ENCODE results near the gene PGA4. TPM values are rescaled to one million over a fixed set of nuclear protein-coding genes. Genes with fewer than 3 reads are reported as not detected.
"Not testable (repeated sequence)": the region's sequence is repeated elsewhere in the genome, so short reads cannot be mapped to it uniquely, and the experiment has no call there.

The PGA4 gene
- total and polyA plus RNA-seq, 7 experiments from 2014 or later: 1.9 TPM; not detected in 6

DNA sequence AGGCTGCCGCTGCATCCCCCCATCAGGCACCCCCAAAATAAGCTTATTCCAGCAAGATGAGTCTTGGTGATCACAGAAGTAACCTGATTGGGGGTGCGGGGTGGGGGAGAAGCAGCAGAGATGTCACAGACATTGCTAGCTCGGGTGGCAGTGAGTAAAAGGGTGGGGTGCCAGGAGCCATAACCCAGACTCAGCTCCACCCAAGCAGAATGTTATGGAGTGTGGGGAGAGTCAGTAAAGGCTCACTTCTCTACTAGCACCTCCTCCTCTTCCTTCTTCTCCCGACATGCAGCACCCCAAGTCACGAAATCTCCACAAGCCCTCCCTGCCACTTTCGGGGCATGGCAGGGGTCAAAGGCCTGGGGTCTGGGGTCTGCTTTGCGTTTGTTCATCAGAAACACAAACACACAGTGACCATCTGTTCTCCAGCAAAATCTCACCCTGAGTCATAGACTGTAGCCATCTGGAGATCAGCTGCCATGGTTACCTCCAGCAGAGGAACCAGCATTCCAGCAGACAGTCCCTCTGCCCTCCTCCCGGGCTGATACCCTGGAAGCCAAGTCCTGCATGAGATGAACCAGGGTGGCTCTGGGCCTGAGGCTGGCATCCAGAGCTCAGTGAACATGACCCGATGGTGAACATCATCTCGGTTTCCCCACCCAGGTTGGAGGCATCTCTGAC is 4.5 kb downstream of the PGA4 start:
- CTCF ChIA-PET; ATAC-seq; H3K9me3 Mint-ChIP-seq; H3K27ac ChIP-seq (ENCODE audit: low read depth, low read length); DNase-seq; H3K9me3 ChIP-seq (ENCODE audit: control insufficient read depth in 2 of 3, low read length in 3 of 3); H3K36me3 ChIP-seq (ENCODE audit: control insufficient read depth in 2 of 3, insufficient read depth in 3 of 3, low read length in 3 of 3); H3K27me3 ChIP-seq (ENCODE audit: control insufficient read depth in 2 of 2, insufficient read depth in 2 of 2, low read length in 2 of 2); H3K36me3 Mint-ChIP-seq; H3K4me1 ChIP-seq (ENCODE audit: control insufficient read depth in 2 of 2, insufficient read depth in 2 of 2, low read length in 2 of 2); H3K4me3 ChIP-seq (ENCODE audit: low read length); H3K27ac Mint-ChIP-seq; POLR2A ChIA-PET; intact Hi-C loops (cut with micrococcal nuclease); H3K4me3 Mint-ChIP-seq; H3K27me3 Mint-ChIP-seq; H3K4me1 Mint-ChIP-seq: not testable (repeated sequence)

DNA sequence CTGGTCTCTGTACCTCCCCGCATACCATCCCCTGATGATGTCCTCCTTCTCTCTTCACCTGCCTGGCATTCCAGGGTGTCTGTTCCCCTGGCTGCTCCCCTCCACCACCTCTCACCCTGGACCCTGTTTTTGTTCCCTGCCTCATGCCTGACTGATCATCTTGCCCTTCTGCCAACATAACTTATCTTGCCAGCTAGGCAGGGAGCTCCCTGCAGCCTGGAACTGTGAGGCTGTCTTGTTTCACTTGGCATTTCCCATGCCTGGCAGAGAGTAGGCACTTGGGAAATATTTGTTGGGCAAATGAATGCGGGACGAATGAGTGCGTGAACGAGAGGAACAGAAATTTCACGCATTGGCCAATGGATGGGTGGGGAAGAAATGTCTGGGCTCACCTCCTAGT is 7.3 kb downstream of the PGA4 start:
- ATAC-seq; H3K27me3 Mint-ChIP-seq; POLR2A ChIA-PET; H3K4me1 Mint-ChIP-seq; H3K4me1 ChIP-seq (ENCODE audit: control insufficient read depth in 2 of 2, insufficient read depth in 2 of 2, low read length in 2 of 2); H3K4me3 Mint-ChIP-seq; H3K27ac ChIP-seq (ENCODE audit: low read depth, low read length); H3K36me3 Mint-ChIP-seq; H3K9me3 Mint-ChIP-seq; H3K27me3 ChIP-seq (ENCODE audit: control insufficient read depth in 2 of 2, insufficient read depth in 2 of 2, low read length in 2 of 2); H3K9me3 ChIP-seq (ENCODE audit: control insufficient read depth in 2 of 3, low read length in 3 of 3); DNase-seq; H3K4me3 ChIP-seq (ENCODE audit: low read length); H3K36me3 ChIP-seq (ENCODE audit: control insufficient read depth in 2 of 3, insufficient read depth in 3 of 3, low read length in 3 of 3); intact Hi-C loops (cut with micrococcal nuclease); CTCF ChIA-PET; H3K27ac Mint-ChIP-seq: not testable (repeated sequence)

DNA sequence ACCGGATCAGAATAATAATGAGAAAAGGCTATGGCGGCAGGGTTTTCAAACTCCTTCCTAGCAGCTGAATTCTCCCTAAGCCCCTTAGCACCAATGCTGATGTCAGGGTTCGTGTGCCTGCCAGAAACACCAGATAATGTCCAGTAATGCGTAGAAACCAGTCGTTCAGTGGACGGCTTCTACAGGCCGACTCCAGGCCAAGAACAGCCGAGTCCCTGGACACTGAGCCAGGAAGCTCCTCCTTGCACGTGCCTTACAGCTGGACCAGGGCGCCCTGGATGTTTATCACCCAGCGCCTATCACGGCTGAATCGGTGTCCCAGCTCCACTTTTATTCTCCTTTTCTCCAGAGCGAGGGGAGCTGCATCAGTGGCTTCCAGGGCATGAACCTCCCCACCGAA is 8.9 kb downstream of the PGA4 start:
- intact Hi-C loops (cut with micrococcal nuclease); POLR2A ChIA-PET; ATAC-seq: not testable (repeated sequence)

DNA sequence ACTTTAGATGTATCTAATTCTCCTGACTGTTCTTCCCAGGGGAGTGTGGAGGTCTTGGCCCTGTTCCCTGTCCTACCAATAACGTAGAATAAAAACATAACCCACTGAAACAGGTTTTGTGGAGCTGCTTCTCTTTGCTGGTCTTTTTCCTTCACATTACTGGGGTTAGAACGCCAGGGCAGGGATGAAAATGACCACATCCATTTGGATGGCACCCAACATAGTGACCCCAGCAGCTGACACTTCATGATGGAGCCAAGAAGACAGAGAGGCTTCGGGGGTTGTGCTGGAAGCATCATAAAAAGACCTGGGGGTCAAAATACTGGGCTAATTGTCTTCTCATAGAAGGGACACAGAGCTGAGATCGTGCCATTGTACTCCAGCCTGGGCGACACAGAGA is 9.4 kb downstream of the PGA4 start:
- POLR2A ChIA-PET; H3K36me3 Mint-ChIP-seq; H3K4me3 ChIP-seq (ENCODE audit: low read length); CTCF ChIA-PET; H3K27ac ChIP-seq (ENCODE audit: low read depth, low read length); H3K9me3 Mint-ChIP-seq; DNase-seq; H3K9me3 ChIP-seq (ENCODE audit: control insufficient read depth in 2 of 3, low read length in 3 of 3); H3K4me3 Mint-ChIP-seq; H3K27me3 ChIP-seq (ENCODE audit: control insufficient read depth in 2 of 2, insufficient read depth in 2 of 2, low read length in 2 of 2); H3K4me1 ChIP-seq (ENCODE audit: control insufficient read depth in 2 of 2, insufficient read depth in 2 of 2, low read length in 2 of 2); H3K27me3 Mint-ChIP-seq; intact Hi-C loops (cut with micrococcal nuclease); H3K36me3 ChIP-seq (ENCODE audit: control insufficient read depth in 2 of 3, insufficient read depth in 3 of 3, low read length in 3 of 3); ATAC-seq; H3K27ac Mint-ChIP-seq; H3K4me1 Mint-ChIP-seq: not testable (repeated sequence)

More for the DNA sequence above, 8.9 kb downstream of the PGA4 start:
- H3K9me3 ChIP-seq (ENCODE audit: control insufficient read depth in 2 of 3, low read length in 3 of 3); H3K36me3 ChIP-seq (ENCODE audit: control insufficient read depth in 2 of 3, insufficient read depth in 3 of 3, low read length in 3 of 3); H3K4me1 ChIP-seq (ENCODE audit: control insufficient read depth in 2 of 2, insufficient read depth in 2 of 2, low read length in 2 of 2); H3K4me3 Mint-ChIP-seq; H3K27me3 ChIP-seq (ENCODE audit: control insufficient read depth in 2 of 2, insufficient read depth in 2 of 2, low read length in 2 of 2); H3K36me3 Mint-ChIP-seq; H3K27ac Mint-ChIP-seq; H3K27ac ChIP-seq (ENCODE audit: low read depth, low read length); H3K4me3 ChIP-seq (ENCODE audit: low read length); DNase-seq; CTCF ChIA-PET; H3K27me3 Mint-ChIP-seq; H3K4me1 Mint-ChIP-seq; H3K9me3 Mint-ChIP-seq: not testable (repeated sequence)

DNA sequence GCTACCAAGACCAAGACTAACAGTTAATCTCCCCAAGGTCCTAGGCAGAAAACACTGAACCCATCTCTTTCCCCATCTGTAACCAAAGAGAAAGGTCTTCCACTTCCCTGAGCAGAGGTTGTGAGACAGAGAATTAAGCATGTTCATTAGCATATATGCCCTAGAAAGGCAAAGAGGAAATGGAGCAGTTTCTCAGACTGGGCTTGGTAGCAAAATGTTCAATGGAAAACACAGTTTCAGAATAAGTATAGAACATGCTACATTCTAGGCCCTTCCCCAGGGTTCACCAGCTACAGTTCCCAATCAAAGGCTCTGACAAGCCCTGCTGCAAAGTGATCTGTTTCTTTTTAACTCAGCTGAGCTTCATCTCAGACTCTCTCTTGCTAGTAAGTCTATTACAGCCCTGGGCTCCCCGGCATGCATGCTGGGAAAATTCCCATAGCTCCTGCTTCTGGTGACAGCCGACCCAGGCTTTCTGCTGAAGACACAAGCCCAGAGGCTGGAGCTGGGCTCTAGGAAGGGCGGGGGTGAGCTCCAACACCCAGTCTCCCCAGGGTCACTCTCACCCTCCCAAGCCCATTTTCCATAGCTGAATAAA is 10.5 kb downstream of the PGA4 start:
- H3K27ac Mint-ChIP-seq; H3K27me3 Mint-ChIP-seq; H3K4me3 ChIP-seq (ENCODE audit: low read length); H3K27me3 ChIP-seq (ENCODE audit: control insufficient read depth in 2 of 2, insufficient read depth in 2 of 2, low read length in 2 of 2); H3K36me3 ChIP-seq (ENCODE audit: control insufficient read depth in 2 of 3, insufficient read depth in 3 of 3, low read length in 3 of 3); H3K4me1 Mint-ChIP-seq; POLR2A ChIA-PET; H3K27ac ChIP-seq (ENCODE audit: low read depth, low read length); H3K9me3 Mint-ChIP-seq; H3K4me1 ChIP-seq (ENCODE audit: control insufficient read depth in 2 of 2, insufficient read depth in 2 of 2, low read length in 2 of 2); intact Hi-C loops (cut with micrococcal nuclease); H3K36me3 Mint-ChIP-seq; CTCF ChIA-PET; H3K9me3 ChIP-seq (ENCODE audit: control insufficient read depth in 2 of 3, low read length in 3 of 3); DNase-seq; H3K4me3 Mint-ChIP-seq: not testable (repeated sequence)
- peak; percentile 22 for ATAC-seq

DNA sequence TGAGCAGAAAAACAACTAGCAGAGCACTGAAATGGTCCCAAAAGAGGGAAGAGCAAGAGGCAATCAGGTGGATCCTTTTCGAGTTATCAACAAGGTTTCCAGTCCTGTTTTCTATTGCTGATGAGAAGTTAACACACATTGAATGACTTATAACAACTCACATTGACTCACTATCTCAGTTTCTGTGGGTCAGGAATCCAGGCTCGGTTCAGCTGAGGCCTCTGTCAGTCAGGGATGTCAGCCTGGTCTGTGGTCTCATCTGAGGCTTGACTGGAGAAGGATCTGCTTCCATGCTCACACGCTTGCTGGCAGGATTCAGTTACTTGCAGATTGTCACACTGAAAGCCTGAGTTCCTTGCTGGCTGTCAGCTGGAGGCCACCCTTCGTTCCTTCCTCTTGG is 15.0 kb downstream of the PGA4 start:
- H3K27ac Mint-ChIP-seq; H3K27me3 ChIP-seq (ENCODE audit: control insufficient read depth in 2 of 2, insufficient read depth in 2 of 2, low read length in 2 of 2); CTCF ChIA-PET; H3K4me3 Mint-ChIP-seq; H3K36me3 ChIP-seq (ENCODE audit: control insufficient read depth in 2 of 3, insufficient read depth in 3 of 3, low read length in 3 of 3); ATAC-seq; H3K27me3 Mint-ChIP-seq; H3K27ac ChIP-seq (ENCODE audit: low read depth, low read length); DNase-seq; H3K36me3 Mint-ChIP-seq; H3K9me3 Mint-ChIP-seq; intact Hi-C loops (cut with micrococcal nuclease); H3K4me1 Mint-ChIP-seq; H3K9me3 ChIP-seq (ENCODE audit: control insufficient read depth in 2 of 3, low read length in 3 of 3); H3K4me1 ChIP-seq (ENCODE audit: control insufficient read depth in 2 of 2, insufficient read depth in 2 of 2, low read length in 2 of 2); POLR2A ChIA-PET; H3K4me3 ChIP-seq (ENCODE audit: low read length): not testable (repeated sequence)

DNA sequence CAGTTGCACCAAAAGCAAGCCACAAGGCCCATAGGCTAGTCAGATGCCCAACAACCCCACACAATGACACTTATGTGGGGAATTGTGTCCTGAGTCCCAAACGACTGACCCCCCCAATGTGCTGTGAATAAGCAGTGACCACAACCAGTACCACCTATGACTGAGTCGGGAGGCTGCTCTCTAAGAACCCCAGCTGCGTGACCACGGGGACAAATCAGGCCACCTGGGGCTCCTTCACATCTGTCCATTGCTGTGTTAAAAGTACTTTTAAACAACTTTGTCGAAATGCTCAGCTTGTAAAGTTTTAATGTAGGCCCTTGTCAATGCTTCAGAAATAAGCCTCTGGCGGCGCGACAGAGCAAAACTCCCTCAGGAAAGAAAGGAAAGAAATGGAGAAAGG is 18.1 kb downstream of the PGA4 start:
- ATAC-seq; POLR2A ChIA-PET; H3K36me3 ChIP-seq (ENCODE audit: control insufficient read depth in 2 of 3, insufficient read depth in 3 of 3, low read length in 3 of 3); H3K27ac Mint-ChIP-seq; H3K9me3 Mint-ChIP-seq; H3K36me3 Mint-ChIP-seq; DNase-seq; H3K4me1 ChIP-seq (ENCODE audit: control insufficient read depth in 2 of 2, insufficient read depth in 2 of 2, low read length in 2 of 2); H3K4me1 Mint-ChIP-seq; H3K4me3 Mint-ChIP-seq; intact Hi-C loops (cut with micrococcal nuclease); H3K27me3 ChIP-seq (ENCODE audit: control insufficient read depth in 2 of 2, insufficient read depth in 2 of 2, low read length in 2 of 2); H3K27ac ChIP-seq (ENCODE audit: low read depth, low read length); H3K9me3 ChIP-seq (ENCODE audit: control insufficient read depth in 2 of 3, low read length in 3 of 3); CTCF ChIA-PET; H3K27me3 Mint-ChIP-seq; H3K4me3 ChIP-seq (ENCODE audit: low read length): not testable (repeated sequence)
